HEK293T (cell line): ENCODE results near the gene PSMC5.
"Not testable (repeated sequence)": the region's sequence is repeated elsewhere in the genome, so short reads cannot be mapped to it uniquely, and the experiment has no call there.

ENCODE experiments used
- CTCF ChIA-PET: fragments of 350-600 bp; formaldehyde crosslinking; extraction: SDS; loops from one replicate; lab custom pipeline; 2021; ENCODE audit warnings: antibody characterized with exemption, inconsistent platforms; lab: Yijun Ruan, JAX
- POLR2A ChIA-PET: fragments of 350-600 bp; formaldehyde crosslinking; extraction: SDS; loops from one replicate; lab custom pipeline; 2020; ENCODE audit warnings: antibody characterized with exemption, inconsistent platforms; lab: Yijun Ruan, JAX
- DNase-seq: peaks from one replicate; pipeline ENCODE4 v3.0.0; 2012; ENCODE audit warnings: mixed read lengths; ENCODE audit errors: extremely low spot score
- ARNT ChIP-seq: fragments of 450-650 bp; IDR thresholded peaks from 2 replicates; pipeline ENCODE4 v1.6.1; 2017; ENCODE audit warnings: mild to moderate bottlenecking
- BHLHE40 ChIP-seq: fragments of 450-650 bp; IDR thresholded peaks from 2 replicates; pipeline ENCODE4 v1.6.1; 2016; ENCODE audit warnings: mild to moderate bottlenecking, moderate library complexity, borderline replicate concordance
- CTBP1 ChIP-seq: fragments of 450-650 bp; IDR thresholded peaks from 2 replicates; pipeline ENCODE4 v1.6.1; 2016; ENCODE audit warnings: borderline replicate concordance
- ELF4 ChIP-seq: fragments of 450-650 bp; IDR thresholded peaks from 2 replicates; pipeline ENCODE4 v1.6.1; 2017; ENCODE audit warnings: antibody characterized with exemption
- FOXA1 ChIP-seq: fragments of 450-650 bp; IDR thresholded peaks from 2 replicates; pipeline ENCODE4 v1.6.1; 2016; ENCODE audit warnings: mild to moderate bottlenecking
- FOXK2 ChIP-seq: fragments of 450-650 bp; IDR thresholded peaks from 2 replicates; pipeline ENCODE4 v1.6.1; 2016; ENCODE audit warnings: mild to moderate bottlenecking
- FOXM1 ChIP-seq: fragments of 450-650 bp; IDR thresholded peaks from 2 replicates; pipeline ENCODE4 v1.6.1; 2017; ENCODE audit warnings: mild to moderate bottlenecking, borderline replicate concordance
- HDGF ChIP-seq: fragments of 450-650 bp; IDR thresholded peaks from 2 replicates; pipeline ENCODE4 v1.6.1; 2017; ENCODE audit warnings: antibody characterized with exemption, borderline replicate concordance
- L3MBTL2 ChIP-seq: fragments of 450-650 bp; conservative IDR thresholded peaks from 2 replicates; pipeline ENCODE4 v1.6.1; 2016; ENCODE audit warnings: mild to moderate bottlenecking
- LEF1 ChIP-seq: fragments of 450-650 bp; IDR thresholded peaks from 2 replicates; pipeline ENCODE4 v1.6.1; 2017; ENCODE audit warnings: mild to moderate bottlenecking, borderline replicate concordance
- NFRKB ChIP-seq: fragments of 450-650 bp; IDR thresholded peaks from 2 replicates; pipeline ENCODE4 v1.6.1; 2016; ENCODE audit warnings: mild to moderate bottlenecking, moderate library complexity
- SP1 ChIP-seq: fragments of 450-650 bp; IDR thresholded peaks from 2 replicates; pipeline ENCODE4 v1.6.1; 2017
- SUZ12 ChIP-seq: fragments of 450-650 bp; IDR thresholded peaks from 2 replicates; pipeline ENCODE4 v1.6.1; 2016; ENCODE audit warnings: mild to moderate bottlenecking
- TARDBP ChIP-seq: fragments of 450-650 bp; IDR thresholded peaks from 2 replicates; pipeline ENCODE4 v1.6.1; 2016
- ZNF384 ChIP-seq: fragments of 450-650 bp; IDR thresholded peaks from 2 replicates; pipeline ENCODE4 v1.6.1; 2016
- TF ChIP-seq, protein P1 (sequence below): fragments of 450-650 bp; IDR thresholded peaks from 2 replicates; pipeline ENCODE4 v1.6.1; 2016

Gene PSMC5

GRCh38 chr17:63843387-63843888 lies 16.2 kb downstream of the PSMC5 start:
- ChIA-PET CTCF (interaction anchor here (0.6 to 1.2 kb wide), 5 partner anchors 9 to 1299 kb away, joined by 3 to 5 read pairs (median 3); no protein-coding TSS in a partner anchor), POLR2A (interaction anchor here (1.2 to 9.1 kb wide), 5 partner anchors 11 to 69 kb away, joined by 3 to 67 read pairs (median 19); partner anchors contain the start of genes CCDC47, DDX42, FTSJ3 and PSMC5)
- DNase-seq: not testable (repeated sequence)
- TF ChIP-seq L3MBTL2 (0 out of 2 replicates have a peak, but pooled peaks have one; percentile 8), ZNF384 (peak; percentile 87)

GRCh38 chr17:63843910-63844677 lies 16.9 kb downstream of the PSMC5 start:
- TF ChIP-seq, protein P1, sequence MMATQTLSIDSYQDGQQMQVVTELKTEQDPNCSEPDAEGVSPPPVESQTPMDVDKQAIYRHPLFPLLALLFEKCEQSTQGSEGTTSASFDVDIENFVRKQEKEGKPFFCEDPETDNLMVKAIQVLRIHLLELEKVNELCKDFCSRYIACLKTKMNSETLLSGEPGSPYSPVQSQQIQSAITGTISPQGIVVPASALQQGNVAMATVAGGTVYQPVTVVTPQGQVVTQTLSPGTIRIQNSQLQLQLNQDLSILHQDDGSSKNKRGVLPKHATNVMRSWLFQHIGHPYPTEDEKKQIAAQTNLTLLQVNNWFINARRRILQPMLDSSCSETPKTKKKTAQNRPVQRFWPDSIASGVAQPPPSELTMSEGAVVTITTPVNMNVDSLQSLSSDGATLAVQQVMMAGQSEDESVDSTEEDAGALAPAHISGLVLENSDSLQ: no peak
- TF ChIP-seq L3MBTL2 (no peak), ELF4 (no peak), ARNT (no peak), NFRKB (no peak)
- DNase-seq: no peak
- ChIA-PET POLR2A (interaction anchor here (0.6 to 9.1 kb wide), 4 partner anchors 17 to 69 kb away, joined by 3 to 67 read pairs (median 14); partner anchors contain the start of genes CCDC47, DDX42, FTSJ3 and PSMC5), CTCF (interaction anchor here (0.8 to 1.2 kb wide), 4 partner anchors 10 to 303 kb away, joined by 3 read pairs; no protein-coding TSS in a partner anchor)

GRCh38 chr17:63845509-63845908 lies 18.3 kb downstream of the PSMC5 start:
- POLR2A ChIA-PET: interaction anchor here (9.1 kb wide), 1 partner anchor 19 kb away, joined by 67 read pairs; the partner anchor contains the start of genes FTSJ3 and PSMC5
- CTCF ChIA-PET: no interaction called here

GRCh38 chr17:63847525-63848249 lies 20.5 kb downstream of the PSMC5 start:
- DNase-seq: no peak
- no peak for TF ChIP-seq ELF4
- TF ChIP-seq FOXM1: no peak
- ChIA-PET POLR2A (interaction anchor here (0.7 to 1.5 kb wide), 2 partner anchors 74 to 294 kb away, joined by 3 to 6 read pairs; partner anchors contain the start of genes CCDC47 and DDX42), CTCF (interaction anchor here (0.9 to 1.5 kb wide), 3 partner anchors 12 to 18 kb away, joined by 3 to 5 read pairs (median 4); no protein-coding TSS in a partner anchor)

More at GRCh38 chr17:63845509-63845908, 18.3 kb downstream of the PSMC5 start:
- TF ChIP-seq CTBP1 (no peak), LEF1 (no peak), ARNT (no peak), NFRKB (no peak)
- TF ChIP-seq, protein P1: no peak
- DNase-seq: no peak

- CTCF ChIA-PET: interaction anchor here (0.6 to 1.5 kb wide), 2 partner anchors 17 to 92 kb away, joined by 3 to 5 read pairs; no protein-coding TSS in a partner anchor
- POLR2A ChIA-PET: interaction anchor here (0.6 to 1.4 kb wide), 3 partner anchors 75 to 299 kb away, joined by 3 to 4 read pairs (median 3); partner anchors contain the start of genes CCDC47 and DDX42
- DNase-seq: peak; percentile 95
- peak; percentile 97 for TF ChIP-seq BHLHE40
- TF ChIP-seq TARDBP: no peak; the same call in 1 of the 2 replicates
- TF ChIP-seq SP1: no peak; the same call in 1 of the 2 replicates
- TF ChIP-seq ELF4: peak; percentile 45; the same call in 1 of the 2 replicates
- no peak for TF ChIP-seq FOXA1
- no peak for TF ChIP-seq LEF1
- TF ChIP-seq FOXK2: no peak
- TF ChIP-seq HDGF: no peak
- peak; percentile 100 for TF ChIP-seq L3MBTL2
- no peak for TF ChIP-seq ARNT
- peak; percentile 96 for TF ChIP-seq FOXM1
These were observed 21.8 kb downstream of the PSMC5 start for GRCh38 chr17:63848834-63849689.

DNA sequence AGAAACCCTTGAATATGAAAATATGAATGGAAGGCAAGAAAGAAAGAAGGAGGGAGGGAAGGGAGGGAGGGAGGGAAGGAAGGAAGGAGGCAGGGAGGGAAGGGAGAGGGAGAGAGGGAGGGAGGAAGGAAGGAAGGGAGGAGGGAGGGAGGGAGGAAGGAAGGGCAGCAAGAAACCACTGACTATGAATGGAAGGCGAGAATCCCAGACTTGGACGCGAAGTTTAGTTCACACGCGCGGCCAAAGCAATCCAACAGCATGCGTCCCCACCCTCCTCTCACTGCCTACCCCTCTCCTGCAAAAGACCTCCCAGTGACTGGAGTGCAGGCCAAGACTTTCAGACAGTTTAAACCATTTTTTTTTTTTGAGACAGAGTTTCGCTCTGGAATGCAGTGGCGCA lies 23.2 kb downstream of the PSMC5 start:
- no peak for TF ChIP-seq BHLHE40
- no peak for TF ChIP-seq FOXK2
- TF ChIP-seq, protein P1: no peak
- no peak for TF ChIP-seq ARNT
- TF ChIP-seq FOXA1: no peak
- no peak for TF ChIP-seq SUZ12
- TF ChIP-seq NFRKB: no peak
- TF ChIP-seq SP1: no peak
- no peak for TF ChIP-seq HDGF
- CTCF ChIA-PET: no interaction called here
- no peak for DNase-seq
- POLR2A ChIA-PET: no interaction called here
